H1 (cell line): ENCODE results near the gene TSPAN1. TPM values are rescaled to one million over a fixed set of nuclear protein-coding genes. Genes with fewer than 3 reads are reported as not detected.

Experiments
- CTCF ChIA-PET: fragments of 300-600 bp; sonication (Branson Sonifier 250); formaldehyde crosslinking; loops from one replicate; lab custom pipeline; 2021; ENCODE audit not compliant: partially characterized antibody; lab: Charles Lee
- POLR2A ChIA-PET: fragments of 300-600 bp; sonication (Branson Sonifier 250); formaldehyde crosslinking; loops from one replicate; lab custom pipeline; 2021; ENCODE audit warnings: inconsistent platforms; ENCODE audit not compliant: partially characterized antibody; lab: Charles Lee
- DNase-seq, 2 experiments: peaks; one replicate each; pipeline versions ENCODE4 v3.0.0 to v3.0.0-alpha.2; 2010 to 2022; ENCODE audit warnings: low spot score in 2 of 2, low read depth in 1 of 2, mixed read lengths in 1 of 2
- FAIRE-seq: peaks from 2 replicates; lab custom pipeline; 2011; peaks lifted over from hg19 to GRCh38; lab: Jason Lieb, UNC
- H2AFZ ChIP-seq: 2 replicates; pipeline ENCODE4 v1.8.1; 2012; ENCODE audit warnings: low read length, inconsistent platforms
- H2AK5ac ChIP-seq: 2 replicates; pipeline ENCODE4 v1.6.1; 2013; ENCODE audit warnings: low read depth, low read length
- H2BK120ac ChIP-seq: replicated peaks from 2 replicates; pipeline ENCODE3; 2013; ENCODE audit warnings: low read depth, low read length, inconsistent platforms
- H2BK12ac ChIP-seq: 2 replicates; pipeline ENCODE4 v1.6.1; 2013; ENCODE audit warnings: low read depth, low read length
- H2BK15ac ChIP-seq: 2 replicates; pipeline ENCODE4 v1.6.1; 2013; ENCODE audit warnings: low read length
- H2BK20ac ChIP-seq: 2 replicates; pipeline ENCODE4 v1.6.1; 2013; ENCODE audit warnings: low read length
- H2BK5ac ChIP-seq: 2 replicates; pipeline ENCODE4 v1.6.1; 2013; ENCODE audit warnings: low read depth, low read length
- H3K14ac ChIP-seq: 2 replicates; pipeline ENCODE4 v1.6.1; 2013; ENCODE audit warnings: inconsistent platforms; ENCODE audit not compliant: insufficient read length
- H3K18ac ChIP-seq: 2 replicates; pipeline ENCODE4 v1.6.1; 2013; ENCODE audit warnings: low read length; ENCODE audit errors: extremely low read depth
- H3K23ac ChIP-seq: 2 replicates; pipeline ENCODE4 v1.6.1; 2013; ENCODE audit warnings: inconsistent platforms; ENCODE audit not compliant: insufficient read length
- H3K23me2 ChIP-seq: 2 replicates; pipeline ENCODE4 v1.6.1; 2013; ENCODE audit warnings: low read depth, low read length
- H3K27ac ChIP-seq: 2 replicates; pipeline ENCODE4 v1.6.1; 2011; ENCODE audit warnings: low read depth, low read length, inconsistent platforms
- H3K27me3 ChIP-seq, 4 experiments: replicated peaks in 1 of 4; 1 replicate in 1 of 4; 2 replicates in 3 of 4; pipeline versions ENCODE4 v1.6.1 to v1.8.1; 2011 to 2013; ENCODE audit warnings: low read length in 3 of 4, mild to moderate bottlenecking in 3 of 4, inconsistent platforms in 2 of 4, mixed read lengths in 2 of 4, moderate library complexity in 1 of 4; ENCODE audit not compliant: control insufficient read depth in 3 of 4, insufficient read depth in 3 of 4; ENCODE audit errors: extremely low read depth in 1 of 4
- H3K36me3 ChIP-seq, 4 experiments: 2 replicates each; pipeline versions ENCODE4 v1.6.1 to v1.8.1; 2011 to 2013; ENCODE audit warnings: mild to moderate bottlenecking in 4 of 4, low read length in 3 of 4, moderate library complexity in 2 of 4, control low read depth in 1 of 4, inconsistent platforms in 1 of 4; ENCODE audit not compliant: insufficient read depth in 4 of 4, control insufficient read depth in 2 of 4
- H3K4ac ChIP-seq: replicated peaks from 2 replicates; pipeline ENCODE3; 2013; ENCODE audit warnings: low read length, low read depth, mixed read lengths, inconsistent platforms; ENCODE audit not compliant: insufficient read length
- H3K4me1 ChIP-seq, 4 experiments: replicated peaks in 1 of 4; 1 replicate in 1 of 4; 2 replicates in 3 of 4; pipeline versions ENCODE4 v1.6.1 to v1.8.1; 2011 to 2013; ENCODE audit warnings: low read length in 3 of 4, inconsistent platforms in 2 of 4, mixed read lengths in 1 of 4; ENCODE audit not compliant: insufficient read depth in 4 of 4, control insufficient read depth in 3 of 4
- H3K4me2 ChIP-seq, 2 experiments: 2 replicates each; pipeline versions ENCODE4 v1.6.1 to v1.8.1; 2011 to 2013; ENCODE audit warnings: low read depth in 2 of 2, low read length in 2 of 2, control low read depth in 1 of 2, inconsistent platforms in 1 of 2, mild to moderate bottlenecking in 1 of 2; ENCODE audit not compliant: insufficient read depth in 1 of 2
- H3K4me3 ChIP-seq, 4 experiments: fragments of 200-600, 300-600 bp in 1 of 4; sonication (generic), shearing (Covaris generic), sonication (Bioruptor Twin) in 1 of 4; 2 replicates each; pipeline versions ENCODE4 v1.5.1 to v1.8.1; 2011 to 2016; ENCODE audit warnings: low read length in 4 of 4, low read depth in 3 of 4, control low read depth in 2 of 4, inconsistent platforms in 2 of 4, mild to moderate bottlenecking in 2 of 4, mixed read lengths in 1 of 4, moderate library complexity in 1 of 4; ENCODE audit not compliant: insufficient read depth in 2 of 4; ENCODE audit errors: extremely low read depth in 1 of 4
- H3K56ac ChIP-seq: replicated peaks from 2 replicates; pipeline ENCODE3; 2013; ENCODE audit warnings: low read depth, mild to moderate bottlenecking, mixed read lengths, low read length, inconsistent platforms; ENCODE audit not compliant: insufficient read length
- H3K79me1 ChIP-seq: 2 replicates; pipeline ENCODE4 v1.6.1; 2013; ENCODE audit warnings: low read depth, low read length, control low read depth
- H3K79me2 ChIP-seq, 2 experiments: 2 replicates each; pipeline versions ENCODE4 v1.6.1 to v1.8.1; 2012 to 2013; ENCODE audit warnings: low read length in 2 of 2, mild to moderate bottlenecking in 2 of 2, inconsistent platforms in 1 of 2; ENCODE audit not compliant: insufficient read depth in 2 of 2, control insufficient read depth in 1 of 2
- H3K9ac ChIP-seq, 4 experiments: replicated peaks in 1 of 4; 1 replicate in 1 of 4; 2 replicates in 3 of 4; pipeline versions ENCODE4 v1.6.1 to v1.8.1; 2011 to 2013; ENCODE audit warnings: low read depth in 3 of 4, low read length in 3 of 4, control low read depth in 2 of 4, mild to moderate bottlenecking in 2 of 4, moderate library complexity in 2 of 4, inconsistent platforms in 1 of 4; ENCODE audit errors: extremely low read depth in 1 of 4
- H3K9me3 ChIP-seq, 2 experiments: 2 replicates each; pipeline versions ENCODE4 v1.6.1 to v1.8.1; 2012 to 2013; ENCODE audit warnings: mild to moderate bottlenecking in 2 of 2, moderate library complexity in 2 of 2, control low read depth in 1 of 2, inconsistent platforms in 1 of 2, low read depth in 1 of 2, low read length in 1 of 2, mixed read lengths in 1 of 2; ENCODE audit not compliant: insufficient read depth in 2 of 2
- H4K20me1 ChIP-seq, 2 experiments: replicated peaks in 1 of 2; 2 replicates each; pipeline versions ENCODE3 to v1.8.1; 2011 to 2013; ENCODE audit warnings: inconsistent platforms in 2 of 2, low read length in 2 of 2, mild to moderate bottlenecking in 1 of 2; ENCODE audit not compliant: insufficient read depth in 2 of 2, control insufficient read depth in 1 of 2
- H4K5ac ChIP-seq: 2 replicates; pipeline ENCODE4 v1.6.1; 2013; ENCODE audit warnings: low read length, low read depth, mixed read lengths, inconsistent platforms; ENCODE audit not compliant: insufficient read length
- H4K8ac ChIP-seq: 2 replicates; pipeline ENCODE4 v1.8.0; 2013; ENCODE audit warnings: mild to moderate bottlenecking, moderate library complexity, low read length, inconsistent platforms; ENCODE audit not compliant: insufficient read depth; ENCODE audit errors: extremely low read depth
- H4K91ac ChIP-seq: replicated peaks from 2 replicates; pipeline ENCODE3; 2013; ENCODE audit warnings: low read length, mixed read lengths, inconsistent platforms; ENCODE audit not compliant: insufficient read length
- CBX8 ChIP-seq: fragments of 300-800, 300-1000 bp; sonication (generic); IDR thresholded peaks from 2 replicates; pipeline ENCODE4 v1.7.1; 2016; ENCODE audit warnings: low read depth, low read length, borderline replicate concordance
- CHD1 ChIP-seq: IDR thresholded peaks from 2 replicates; pipeline ENCODE4 v1.6.1; 2012; ENCODE audit warnings: low read depth, low read length, improper control_type of control experiment
- EP300 ChIP-seq, 2 experiments: IDR thresholded peaks; 1 replicate in 1 of 2; 2 replicates in 1 of 2; pipeline ENCODE4 v1.6.1; 2011 to 2012; ENCODE audit warnings: low read depth in 2 of 2, low read length in 2 of 2, mild to moderate bottlenecking in 2 of 2, borderline replicate concordance in 1 of 2, inconsistent platforms in 1 of 2, moderate library complexity in 1 of 2
- GTF2F1 ChIP-seq: IDR thresholded peaks from 2 replicates; pipeline ENCODE4 v1.6.1; 2012; ENCODE audit warnings: low read depth, low read length, improper control_type of control experiment, borderline replicate concordance
- JUND ChIP-seq: IDR thresholded peaks from 2 replicates; pipeline ENCODE4 v1.6.1; 2011; ENCODE audit warnings: mild to moderate bottlenecking, improper control_type of control experiment, low read length
- KDM4A ChIP-seq: IDR thresholded peaks from one replicate; pipeline ENCODE4 v1.7.1; 2012; ENCODE audit warnings: low read depth, mild to moderate bottlenecking, moderate library complexity, low read length, inconsistent platforms; ENCODE audit not compliant: severe bottlenecking
- RBBP5 ChIP-seq: IDR thresholded peaks from 2 replicates; pipeline ENCODE4 v1.7.1; 2012; ENCODE audit warnings: low read depth, mild to moderate bottlenecking, inconsistent platforms, low read length, moderate library complexity, borderline replicate concordance
- RFX5 ChIP-seq: IDR thresholded peaks from 2 replicates; pipeline ENCODE4 v1.6.1; 2011; ENCODE audit warnings: low read depth, low read length, improper control_type of control experiment, borderline replicate concordance
- RXRA ChIP-seq: IDR thresholded peaks from 2 replicates; pipeline ENCODE4 v1.6.1; 2011; ENCODE audit warnings: low read depth, mild to moderate bottlenecking, low read length, moderate library complexity; ENCODE audit not compliant: insufficient read depth
- SIRT6 ChIP-seq: IDR thresholded peaks from one replicate; pipeline ENCODE4 v1.7.1; 2012; ENCODE audit warnings: low read length, inconsistent platforms
- TAF1 ChIP-seq: IDR thresholded peaks from 2 replicates; pipeline ENCODE4 v1.6.1; 2011; ENCODE audit warnings: mild to moderate bottlenecking, low read depth, low read length
- TBP ChIP-seq: IDR thresholded peaks from 2 replicates; pipeline ENCODE4 v1.6.1; 2011; ENCODE audit warnings: low read depth, low read length, improper control_type of control experiment
- WGBS, 2 experiments: shearing (Covaris generic) in 1 of 2; methylation state at CpG; one replicate each; pipeline versions ENCODE4 v1.1.6 to v1.1.7; 2013 to 2015; ENCODE audit warnings: low lambda C conversion rate in 2 of 2, mixed read lengths in 2 of 2, inconsistent platforms in 1 of 2, low coverage in 1 of 2, missing lambda C conversion rate in 1 of 2; ENCODE audit not compliant: insufficient replicate concordance in 2 of 2, insufficient coverage in 1 of 2, insufficient read length in 1 of 2; ENCODE audit errors: extremely low coverage in 1 of 2, missing lambda C conversion rate in 1 of 2; 5-methylcytosine and 5-hydroxymethylcytosine counted together
- polyA plus RNA-seq, 7 experiments: library from polyadenylated mRNA; depleted of rRNA in 3 of 7; stranded (reverse) in 5 of 7; unstranded in 2 of 7; fragments of >200 nt in 5 of 7; fragments of 200-250 nt in 2 of 7; gene quantifications; 1 replicate in 5 of 7; 2 replicates in 1 of 7; 4 replicates in 1 of 7; pipeline versions ENCODE4 v1.2.1 to v1.2.3, GENCODE V29; 2011 to 2013; ENCODE audit warnings: missing spikeins in 2 of 7, mixed read lengths in 2 of 7
- total RNA-seq: library from RNA; stranded (reverse); fragmentation: NEBNext Ultra II Directional; extraction: Animal tissue kit (Norgen Biotek cat#: 25700); gene quantifications from 2 replicates; pipeline ENCODE4 v1.2.1, GENCODE V29; 2021

Gene TSPAN1
- total and polyA plus RNA-seq, 2 of the 8 experiments (the other 6 are each of a cell fraction or from before 2014, with no cell fraction given), result 0.05 TPM; not detected in 1

GRCh38 chr1:46132529-46133180, 42.2 kb upstream of the TSPAN1 start, which contains the start of gene PIK3R3:
Gene PIK3R3 (minus strand): TSS chr1:46132629. CDS start chr1:46131952, 677 bp downstream.
- Histone ChIP-seq H3K79me1 (no peaks in the 10 kb centered on the region), H3K23ac (no peak within 1 kb of the TSS), H3K27ac (peak within 1 kb of the TSS; percentile 100), H4K5ac (peak within 1 kb of the TSS; percentile 99), H3K4ac (no peak within 1 kb of the TSS), H4K8ac (peak within 1 kb of the TSS; percentile 100), H3K79me2 (peaks cover 0 to 25% of the 10 kb centered on the region in 2 experiments; a peak in 2 of 4 replicates), H3K9me3 (no peaks in the 10 kb centered on the region), H2BK20ac (peak within 1 kb of the TSS; percentile 100), H3K56ac (peak within 1 kb of the TSS; percentile 99), H3K9ac (peak within 1 kb of the TSS; percentile 85 to 99 (median 98)), H3K4me2 (peak within 1 kb of the TSS; percentile 92 to 93), H3K4me3 (peak within 1 kb of the TSS; percentile 58 to 89 (median 74)), H4K20me1 (peaks cover 0 to 3% of the 10 kb centered on the region in 2 experiments), H2BK15ac (peak within 1 kb of the TSS; percentile 100; the same call in 1 of the 2 replicates), H2BK5ac (peak within 1 kb of the TSS; percentile 100), H3K27me3 (no peaks in the 10 kb centered on the region), H2BK12ac (peak within 1 kb of the TSS; percentile 100), H3K14ac (no peak within 1 kb of the TSS), H3K36me3 (no peaks in the 10 kb centered on the region), H3K4me1 (peaks cover 0 to 8% (median 5%) of the 10 kb centered on the region in 4 experiments; a peak in 5 of 7 replicates), H2AK5ac (no peak within 1 kb of the TSS), H3K23me2 (peaks cover 10% of the 10 kb centered on the region), H3K18ac (peak within 1 kb of the TSS; percentile 100), H2BK120ac (peak within 1 kb of the TSS; percentile 96), H4K91ac (peak within 1 kb of the TSS; percentile 100), H2AFZ (peak within 1 kb of the TSS; percentile 98)
- FAIRE-seq (peak; percentile 32), DNase-seq (peak; percentile 93 to 98)
- ChIA-PET CTCF (interaction anchor here (0.5 to 1.2 kb wide), 3 partner anchors 48 to 111 kb away, joined by 3 read pairs; no protein-coding TSS in a partner anchor), POLR2A (interaction anchor here (0.6 to 3.4 kb wide), 37 partner anchors 10 to 446 kb away, joined by 3 to 16 read pairs (median 4); partner anchors contain the start of genes LURAP1, P3R3URF and RAD54L)
- WGBS, 2 experiments, result 2% methylated on average over 37 of the region's 55 CpGs; no CpG with 5 or more reads in 1 of the 2 experiments
- TF ChIP-seq CHD1 (peak; percentile 95), EP300 (IDR thresholded peaks at IDR 0.05; ENCODE audit: borderline replicate concordance in 1 of 2, low read depth in 2 of 2, low read length in 2 of 2) (peak in 1 of 2 experiments; percentile 99; a peak in 2 of 3 replicates), GTF2F1 (no peak), RBBP5 (peak; percentile 71; the same call in 1 of the 2 replicates), KDM4A (no peak), SIRT6 (no peak), TBP (peak; percentile 96), CBX8 (no peak), RXRA (no peak), JUND (peak; percentile 97), TAF1 (peak; percentile 98), RFX5 (peak; percentile 86)
